GM12875 (cell line): ENCODE results near the gene WASF3.

ENCODE experiments used
- H3K4me3 ChIP-seq: one replicate; pipeline ENCODE4 v1.5.1; 2011; ENCODE audit warnings: low read depth, low read length, control low read depth
- CTCF ChIP-seq: IDR thresholded peaks from 2 replicates; pipeline ENCODE4 v1.5.1; 2011; ENCODE audit warnings: low read depth, mild to moderate bottlenecking, control low read depth, inconsistent platforms, low read length, moderate library complexity, borderline replicate concordance; ENCODE audit not compliant: insufficient read depth

WASF3 gene

GRCh38 chr13:26558987-26559386 is 1.5 kb downstream of the WASF3 start:
- TF ChIP-seq CTCF = no peak
- no peak overlapping the region for H3K4me3 ChIP-seq

- H3K4me3 ChIP-seq = no peak overlapping the region
- no peak for TF ChIP-seq CTCF
Observed at GRCh38 chr13:26560456-26560855, 3.0 kb downstream of the WASF3 start.

- no peak overlapping the region for H3K4me3 ChIP-seq
- no peak for TF ChIP-seq CTCF
Observed at GRCh38 chr13:26561067-26561466, 3.6 kb downstream of the WASF3 start.

DNA sequence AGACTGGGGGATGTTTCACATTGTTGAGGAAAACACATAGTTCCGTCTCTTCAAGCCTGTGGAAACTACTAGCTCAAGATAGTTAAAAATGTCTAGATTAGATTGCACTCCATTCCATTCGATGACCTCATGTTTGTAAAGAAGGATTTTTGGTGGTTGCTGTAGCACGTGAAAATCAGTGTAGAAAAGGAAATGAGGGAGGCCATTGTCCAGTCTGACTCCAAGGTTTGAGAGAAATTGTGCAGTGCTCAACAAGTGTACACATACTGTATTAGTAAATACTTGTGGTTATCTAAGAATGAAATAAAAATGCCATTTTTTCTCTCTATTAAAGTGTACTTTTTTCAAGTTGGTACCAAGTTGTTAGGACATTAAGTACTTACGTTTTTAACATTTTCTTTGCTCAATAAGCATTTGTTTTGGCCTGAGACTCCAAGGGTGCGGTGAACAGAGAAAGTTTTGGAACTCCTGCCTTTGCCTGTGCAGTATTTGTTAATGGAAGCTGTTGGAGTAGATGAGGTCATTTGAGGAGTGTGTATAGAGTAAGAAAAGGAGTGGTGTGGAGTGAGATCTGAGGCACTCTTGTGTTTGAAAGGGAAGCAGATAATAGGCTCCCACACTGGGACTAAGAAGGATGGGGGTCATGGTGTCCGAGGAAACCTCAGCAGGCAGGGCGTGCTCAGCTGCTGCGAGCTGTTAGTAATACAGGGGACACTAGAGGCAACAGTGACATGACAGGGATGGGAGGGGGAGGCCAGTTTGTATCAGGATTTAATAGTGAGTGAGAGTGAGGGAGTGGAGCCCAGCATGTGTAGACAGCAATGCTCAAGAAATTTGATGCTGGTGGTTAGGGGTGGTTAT is 4.4 kb downstream of the WASF3 start:
- no peak overlapping the region for H3K4me3 ChIP-seq

GRCh38 chr13:26562512-26562890 is 5.0 kb downstream of the WASF3 start:
- TF ChIP-seq CTCF = no peak
- H3K4me3 ChIP-seq = no peak overlapping the region

More for the DNA sequence above, 4.4 kb downstream of the WASF3 start:
- no peak for TF ChIP-seq CTCF

- TF ChIP-seq CTCF = no peak
- no peak overlapping the region for H3K4me3 ChIP-seq
Observed at GRCh38 chr13:26563713-26564112, 6.2 kb downstream of the WASF3 start.
